Body of pancreas (tissue), 4 donors: Measurements from ENCODE around the gene KLRC1. TPM values are rescaled to one million over a fixed set of nuclear protein-coding genes. Genes with fewer than 3 reads are reported as not detected.
"Not testable (repeated sequence)": the region's sequence is repeated elsewhere in the genome, so short reads cannot be mapped to it uniquely, and the experiment has no call there.

Source experiments
- ATAC-seq: fragments of 150-250 bp; one replicate; pipeline ENCODE4 v1.9.1; 2016
- DNase-seq, 4 donors: peaks; one replicate each; pipeline ENCODE4 v3.0.0-alpha.2; 2019
- H3K27ac ChIP-seq, 4 donors: fragments of 200-600 bp; sonication (generic); 1 replicate in 3 of 4; 2 replicates in 1 of 4; pipeline versions ENCODE4 v1.5.1 to v1.6.1; 2016 to 2019; ENCODE audit warnings: mild to moderate bottlenecking in 1 of 4, mixed read lengths in 1 of 4, moderate library complexity in 1 of 4
- H3K27me3 ChIP-seq, 2 donors: fragments of 200-600 bp; sonication (generic); one replicate each; pipeline ENCODE4 v1.6.0; 2016; ENCODE audit warnings: mild to moderate bottlenecking in 1 of 2
- H3K36me3 ChIP-seq, 2 donors: fragments of 200-600 bp; sonication (generic); replicated peaks in 1 of 2; 2 replicates each; pipeline ENCODE4 v1.5.1; 2016; ENCODE audit warnings: low read depth in 2 of 2; ENCODE audit not compliant: insufficient read depth in 1 of 2
- H3K4me1 ChIP-seq: fragments of 200-600 bp; sonication (generic); one replicate; pipeline ENCODE4 v1.6.0; 2016
- H3K4me3 ChIP-seq, 2 donors: fragments of 200-600 bp; sonication (generic); 1 replicate in 1 of 2; 2 replicates in 1 of 2; pipeline ENCODE4 v1.5.1; 2016 to 2019
- H3K9me3 ChIP-seq, 3 donors: fragments of 200-600 bp; sonication (generic); 1 replicate in 2 of 3; 2 replicates in 1 of 3; pipeline ENCODE4 v1.5.1; 2016
- CTCF ChIP-seq, 7 experiments: fragments of 450-650 bp in 4 of 7; fragments of 200-600 bp in 3 of 7; sonication (generic) in 3 of 7; IDR thresholded peaks; one replicate each; pipeline ENCODE4 v1.5.1; 2016 to 2019; ENCODE audit warnings: antibody characterized with exemption in 7 of 7
- POLR2A ChIP-seq, 3 donors: fragments of 450-650 bp; IDR thresholded peaks; one replicate each; pipeline ENCODE4 v1.6.1; 2016; ENCODE audit warnings: antibody characterized with exemption in 3 of 3, mild to moderate bottlenecking in 2 of 3
- WGBS, 2 donors: methylation state at CpG; one replicate each; pipeline ENCODE4 v1.1.5; 2017; 5-methylcytosine and 5-hydroxymethylcytosine counted together
- intact Hi-C: fragments of 100-400 bp; cut with DNase I; formaldehyde crosslinking; loops from one replicate; pipeline ENCODE4 v1.15.1; 2023
- total RNA-seq, 2 donors: library from RNA; depleted of rRNA; stranded (reverse); fragments of >200 nt; gene quantifications; one replicate each; pipeline ENCODE4 v1.1.0, GENCODE V29; 2016

KLRC1 gene
- total RNA-seq, 2 donors from 2014 or later: 0.52 TPM; not detected in 1

- H3K9me3 ChIP-seq, H3K4me3 ChIP-seq, H3K27ac ChIP-seq, H3K27me3 ChIP-seq, intact Hi-C loops, H3K4me1 ChIP-seq, ATAC-seq, DNase-seq, H3K36me3 ChIP-seq: not testable (repeated sequence)
- 82 to 90% methylated on average over 5 to 7 of the region's 8 CpGs for WGBS, 2 donors
Measured at GRCh38 chr12:10425938-10426337, 27.2 kb downstream of the KLRC1 start.

GRCh38 chr12:10424260-10424899 lies 28.8 kb downstream of the KLRC1 start:
- H3K27ac ChIP-seq, H3K4me1 ChIP-seq, DNase-seq, ATAC-seq, H3K9me3 ChIP-seq, intact Hi-C loops, H3K27me3 ChIP-seq, H3K4me3 ChIP-seq, H3K36me3 ChIP-seq: not testable (repeated sequence)
- 67 to 100% methylated on average over 1 of the region's 1 CpG for WGBS, 2 donors

GRCh38 chr12:10422159-10422558 lies 31.0 kb downstream of the KLRC1 start:
- H3K27ac ChIP-seq, H3K36me3 ChIP-seq, H3K4me3 ChIP-seq, H3K4me1 ChIP-seq, ATAC-seq, H3K9me3 ChIP-seq, DNase-seq, intact Hi-C loops, H3K27me3 ChIP-seq: not testable (repeated sequence)
- 0% methylated on average over 1 of the region's 3 CpGs; no CpG with 5 or more reads in 1 of the 2 donors for WGBS, 2 donors

GRCh38 chr12:10420334-10420733 lies 32.8 kb downstream of the KLRC1 start, which contains the start of gene KLRC3:
TSS of gene KLRC3 (minus strand) at chr12:10420595. CDS start at chr12:10420550, 45 bp downstream.
- intact Hi-C loops, H3K4me1 ChIP-seq: not testable (repeated sequence)
- WGBS, 2 donors: 44 to 64% methylated on average over 1 of the region's 1 CpG

GRCh38 chr12:10409392-10409791 lies 43.8 kb downstream of the KLRC1 start, which contains the start of gene KLRC4:
TSS of gene KLRC4 (minus strand) at chr12:10409757. CDS start at chr12:10409575, 182 bp downstream.
- no peak within 1 kb of the TSS for H3K27ac ChIP-seq
- no peaks in the 10 kb centered on the region for H3K4me1 ChIP-seq
- 0 to 3% methylated on average over 1 of the region's 1 CpG for WGBS, 2 donors
- H3K4me3 ChIP-seq: no peak within 1 kb of the TSS
- no peaks in the 10 kb centered on the region for H3K27me3 ChIP-seq
- TF ChIP-seq POLR2A (IDR thresholded peaks at IDR 0.05) (no peak), CTCF (IDR thresholded peaks at IDR 0.05) (no peak)
- intact Hi-C loops: no loop called here
- no peak for ATAC-seq
- H3K36me3 ChIP-seq: no peaks in the 10 kb centered on the region
- no peaks in the 10 kb centered on the region for H3K9me3 ChIP-seq
- DNase-seq: no peak

More at GRCh38 chr12:10420334-10420733, 32.8 kb downstream of the KLRC1 start, which contains the start of gene KLRC3:
- not testable (repeated sequence) for H3K36me3 ChIP-seq, ATAC-seq, H3K9me3 ChIP-seq, H3K27ac ChIP-seq, DNase-seq, H3K4me3 ChIP-seq, H3K27me3 ChIP-seq

- H3K27ac ChIP-seq: no peak overlapping the region
- WGBS, 2 donors: 62 to 76% methylated on average over 3 of the region's 3 CpGs
- no peak overlapping the region for H3K4me3 ChIP-seq
- DNase-seq (no peak), ATAC-seq (no peak)
- H3K36me3 ChIP-seq: no peaks in the 10 kb centered on the region
- intact Hi-C loops: no loop called here
- no peaks in the 10 kb centered on the region for H3K27me3 ChIP-seq
- no peak for TF ChIP-seq POLR2A (IDR thresholded peaks at IDR 0.05)
- TF ChIP-seq CTCF (IDR thresholded peaks at IDR 0.05): no peak
- no peaks in the 10 kb centered on the region for H3K4me1 ChIP-seq
- H3K9me3 ChIP-seq: no peaks in the 10 kb centered on the region
Measured at GRCh38 chr12:10408842-10409241, 44.3 kb downstream of the KLRC1 start.

- Histone ChIP-seq H3K27me3 (no peaks in the 10 kb centered on the region), H3K36me3 (no peaks in the 10 kb centered on the region), H3K27ac (no peak overlapping the region), H3K9me3 (no peaks in the 10 kb centered on the region), H3K4me1 (no peaks in the 10 kb centered on the region), H3K4me3 (no peak overlapping the region)
- DNase-seq (peak in 2 of 4 donors; percentile 12 to 26), ATAC-seq (no peak)
- 47 to 61% methylated on average over 4 of the region's 4 CpGs for WGBS, 2 donors
- TF ChIP-seq CTCF (IDR thresholded peaks at IDR 0.05) (no peak), POLR2A (IDR thresholded peaks at IDR 0.05) (no peak)
- intact Hi-C loops: no loop called here
Measured at GRCh38 chr12:10406725-10407124, 46.5 kb downstream of the KLRC1 start.
